HG03354 (cell line): ENCODE data around the gene C6orf15.

Source experiments
- ATAC-seq: cut with Tn5 transposase; IDR thresholded peaks from one replicate; pipeline ENCODE4 v1.9.1; 2021; ENCODE audit warnings: mild to moderate bottlenecking; ENCODE audit not compliant: unreplicated experiment, poor library complexity, severe bottlenecking

Gene C6orf15

GRCh38 chr6:31112478-31112877 is at the start of gene C6orf15:
TSS of gene C6orf15 (minus strand) at chr6:31112575. CDS start at chr6:31112555, 20 bp downstream.
- no peak for ATAC-seq

- no peak for ATAC-seq
Measured at GRCh38 chr6:31161216-31162126, 49.1 kb upstream of the C6orf15 start.

- ATAC-seq, result no peak
Measured at GRCh38 chr6:31158863-31159855, 46.8 kb upstream of the C6orf15 start.

GRCh38 chr6:31158140-31158862 is 45.9 kb upstream of the C6orf15 start, which contains the start of gene TCF19:
TSS of gene TCF19 (plus strand) at chr6:31158589. CDS start at chr6:31159470, 881 bp downstream.
- peak; percentile 89 for ATAC-seq

- no peak for ATAC-seq
Measured at GRCh38 chr6:31157513-31158139, 45.3 kb upstream of the C6orf15 start, which contains the start of gene CCHCR1. TSS of gene CCHCR1 (minus strand) at chr6:31157802. CDS start at chr6:31157600, 202 bp downstream.

GRCh38 chr6:31156641-31157040 is 44.3 kb upstream of the C6orf15 start:
- ATAC-seq, result no peak

GRCh38 chr6:31154436-31154835 is 42.1 kb upstream of the C6orf15 start:
- no peak for ATAC-seq

- no peak for ATAC-seq
Measured at GRCh38 chr6:31152781-31153180, 40.4 kb upstream of the C6orf15 start.

GRCh38 chr6:31149827-31150447 is 37.6 kb upstream of the C6orf15 start:
- no peak for ATAC-seq

- ATAC-seq, result no peak
Measured at GRCh38 chr6:31145386-31145785, 33.0 kb upstream of the C6orf15 start.

- no peak for ATAC-seq
Measured at GRCh38 chr6:31144970-31145340, 32.6 kb upstream of the C6orf15 start.

- no peak for ATAC-seq
Measured at GRCh38 chr6:31144296-31144969, 32.1 kb upstream of the C6orf15 start.

GRCh38 chr6:31143148-31143547 is 30.8 kb upstream of the C6orf15 start:
- no peak for ATAC-seq

- ATAC-seq, result no peak
Measured at GRCh38 chr6:31142361-31142761, 30.0 kb upstream of the C6orf15 start.

GRCh38 chr6:31140643-31141042 is 28.3 kb upstream of the C6orf15 start:
- no peak for ATAC-seq

GRCh38 chr6:31139599-31139998 is 27.2 kb upstream of the C6orf15 start:
- ATAC-seq, result no peak

- no peak for ATAC-seq
Measured at GRCh38 chr6:31138982-31139381, 26.6 kb upstream of the C6orf15 start, which contains the start of gene PSORS1C2. TSS of gene PSORS1C2 (minus strand) at chr6:31139066. CDS start at chr6:31139026, 40 bp downstream.

GRCh38 chr6:31135710-31136109 is 23.3 kb upstream of the C6orf15 start:
- ATAC-seq, result no peak
